H1 (cell line): Measurements from ENCODE around the gene CHST3. TPM values are rescaled to one million over a fixed set of nuclear protein-coding genes. Genes with fewer than 3 reads are reported as not detected.

Experiments
- RAD21 ChIP-seq, 2 experiments: IDR thresholded peaks in 1 of 2; conservative IDR thresholded peaks in 1 of 2; 2 replicates each; pipeline ENCODE4 v1.6.1; 2011; ENCODE audit warnings: low read depth in 2 of 2, low read length in 2 of 2, improper control_type of control experiment in 1 of 2, inconsistent platforms in 1 of 2, mild to moderate bottlenecking in 1 of 2, moderate library complexity in 1 of 2
- SIN3A ChIP-seq, 2 experiments: IDR thresholded peaks in 1 of 2; conservative IDR thresholded peaks in 1 of 2; 2 replicates each; pipeline ENCODE4 v1.6.1; 2011 to 2012; ENCODE audit warnings: low read length in 2 of 2, improper control_type of control experiment in 1 of 2, low read depth in 1 of 2, mild to moderate bottlenecking in 1 of 2
- TAF7 ChIP-seq: optimal IDR thresholded peaks from 2 replicates; pipeline ENCODE3; 2011; ENCODE audit warnings: low read depth, mild to moderate bottlenecking, inconsistent platforms, low read length, moderate library complexity, borderline replicate concordance
- polyA plus RNA-seq, 7 experiments: library from polyadenylated mRNA; depleted of rRNA in 3 of 7; stranded (reverse) in 5 of 7; unstranded in 2 of 7; fragments of >200 nt in 5 of 7; fragments of 200-250 nt in 2 of 7; gene quantifications; 1 replicate in 5 of 7; 2 replicates in 1 of 7; 4 replicates in 1 of 7; pipeline versions ENCODE4 v1.2.1 to v1.2.3, GENCODE V29; 2011 to 2013; ENCODE audit warnings: missing spikeins in 2 of 7, mixed read lengths in 2 of 7
- total RNA-seq: library from RNA; stranded (reverse); fragmentation: NEBNext Ultra II Directional; extraction: Animal tissue kit (Norgen Biotek cat#: 25700); gene quantifications from 2 replicates; pipeline ENCODE4 v1.2.1, GENCODE V29; 2021

The CHST3 gene
- total and polyA plus RNA-seq, 2 of the 8 experiments (the other 6 are each of a cell fraction or from before 2014, with no cell fraction given): 2.0 to 5.8 TPM

DNA sequence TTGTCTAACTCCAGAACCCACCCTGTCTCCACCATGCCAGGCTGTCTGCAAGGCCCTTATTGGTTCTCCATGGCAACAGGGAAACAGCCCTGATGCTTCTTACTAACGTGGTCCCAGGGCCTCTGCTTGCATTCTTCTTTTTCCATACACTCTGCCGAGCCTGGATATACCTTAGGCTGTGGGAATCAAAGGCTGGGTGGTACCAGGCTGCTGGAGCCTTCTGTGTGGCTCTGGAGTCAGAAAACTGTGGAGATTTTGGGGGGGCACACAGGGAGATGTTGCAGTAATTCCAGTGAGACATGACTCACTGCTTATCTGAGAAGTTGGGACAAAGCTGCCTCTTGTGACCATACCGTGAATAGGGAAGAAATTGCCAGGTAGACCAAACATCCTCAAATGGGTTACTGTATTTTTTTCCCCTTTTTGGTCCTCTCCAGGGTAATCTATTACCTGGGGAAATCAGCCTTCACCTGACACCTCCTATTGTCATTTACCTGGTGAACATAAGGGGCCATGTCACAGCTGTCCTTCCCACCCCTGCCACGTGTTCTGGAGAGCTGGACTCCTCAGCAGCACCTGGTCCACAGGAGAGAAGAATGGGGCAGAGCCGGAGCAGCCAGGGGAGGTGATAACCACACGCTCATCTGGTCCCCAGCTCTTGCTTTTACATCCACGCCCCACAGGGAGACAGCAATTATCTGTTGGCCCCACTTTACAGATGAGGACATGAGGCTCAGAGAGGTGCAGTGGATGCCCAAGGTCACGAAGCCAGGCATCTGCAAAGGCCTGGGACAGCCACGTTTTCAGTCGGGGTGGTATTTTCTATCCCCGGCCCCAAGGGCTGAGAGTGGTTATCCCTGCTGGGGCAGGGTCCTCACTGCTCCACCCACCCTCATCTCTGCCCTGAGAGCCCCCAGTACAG lies 4.6 kb downstream of the CHST3 start (continued):
- TF ChIP-seq RAD21 (IDR thresholded peaks at IDR 0.05 in 1 of 2, conservative IDR thresholded peaks at IDR 0.05 in 1 of 2; ENCODE audit: low read depth in 2 of 2, low read length in 2 of 2) (no peak), SIN3A (conservative IDR thresholded peaks at IDR 0.05 in 1 of 2, IDR thresholded peaks at IDR 0.05 in 1 of 2; ENCODE audit: low read depth in 1 of 2, low read length in 2 of 2) (no peak), TAF7 (no peak)
- TF ChIP-seq, all 59 proteins: peak for 0
